Gastrocnemius medialis (tissue), 4 donors: ENCODE data around the gene CCDC91.

ENCODE experiments used
- POLR2A ChIP-seq, 2 donors: fragments of 450-650 bp; IDR thresholded peaks; one replicate each; pipeline ENCODE4 v1.6.1; 2017; ENCODE audit warnings: antibody characterized with exemption in 2 of 2, mild to moderate bottlenecking in 2 of 2, moderate library complexity in 2 of 2
- TF ChIP-seq, protein P1 (sequence below), 5 experiments: fragments of 450-650 bp in 3 of 5; fragments of 200-600 bp in 2 of 5; sonication (generic) in 2 of 5; IDR thresholded peaks in 4 of 5; conservative IDR thresholded peaks in 1 of 5; 1 replicate in 4 of 5; 2 replicates in 1 of 5; pipeline ENCODE4 v1.5.1; 2016 to 2019; ENCODE audit warnings: antibody characterized with exemption in 5 of 5, mild to moderate bottlenecking in 3 of 5, moderate library complexity in 3 of 5

DNA sequence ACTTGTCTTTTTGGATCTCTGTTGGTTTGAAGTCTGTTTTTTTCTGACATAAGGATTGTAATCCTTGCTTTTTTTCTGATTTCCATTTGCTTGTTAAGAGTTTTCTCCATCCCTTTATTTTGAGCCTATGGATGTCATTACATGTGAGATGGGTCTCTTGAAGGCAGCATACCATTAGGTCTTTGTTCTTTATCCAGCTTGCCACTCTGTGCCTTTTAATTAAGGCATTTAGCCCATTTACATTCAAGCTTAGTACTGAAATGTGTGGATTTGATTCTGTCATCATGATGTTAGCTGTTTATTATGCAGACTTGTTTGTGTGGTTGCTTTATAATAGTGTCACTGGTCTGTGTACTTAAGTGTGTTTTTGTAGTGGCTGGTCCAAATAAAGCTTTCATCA is 100.0 kb downstream of the CCDC91 start:
- TF ChIP-seq, protein P1, sequence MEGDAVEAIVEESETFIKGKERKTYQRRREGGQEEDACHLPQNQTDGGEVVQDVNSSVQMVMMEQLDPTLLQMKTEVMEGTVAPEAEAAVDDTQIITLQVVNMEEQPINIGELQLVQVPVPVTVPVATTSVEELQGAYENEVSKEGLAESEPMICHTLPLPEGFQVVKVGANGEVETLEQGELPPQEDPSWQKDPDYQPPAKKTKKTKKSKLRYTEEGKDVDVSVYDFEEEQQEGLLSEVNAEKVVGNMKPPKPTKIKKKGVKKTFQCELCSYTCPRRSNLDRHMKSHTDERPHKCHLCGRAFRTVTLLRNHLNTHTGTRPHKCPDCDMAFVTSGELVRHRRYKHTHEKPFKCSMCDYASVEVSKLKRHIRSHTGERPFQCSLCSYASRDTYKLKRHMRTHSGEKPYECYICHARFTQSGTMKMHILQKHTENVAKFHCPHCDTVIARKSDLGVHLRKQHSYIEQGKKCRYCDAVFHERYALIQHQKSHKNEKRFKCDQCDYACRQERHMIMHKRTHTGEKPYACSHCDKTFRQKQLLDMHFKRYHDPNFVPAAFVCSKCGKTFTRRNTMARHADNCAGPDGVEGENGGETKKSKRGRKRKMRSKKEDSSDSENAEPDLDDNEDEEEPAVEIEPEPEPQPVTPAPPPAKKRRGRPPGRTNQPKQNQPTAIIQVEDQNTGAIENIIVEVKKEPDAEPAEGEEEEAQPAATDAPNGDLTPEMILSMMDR (IDR thresholded peaks at IDR 0.05 in 4 of 5, conservative IDR thresholded peaks at IDR 0.05 in 1 of 5), result no peak
- TF ChIP-seq POLR2A (IDR thresholded peaks at IDR 0.05), result no peak
